Prostate gland (tissue), 2 donors: ENCODE data around the gene ZNF664. TPM values are rescaled to one million over a fixed set of nuclear protein-coding genes. Genes with fewer than 3 reads are reported as not detected.

Source experiments
- DNase-seq: peaks from one replicate; pipeline ENCODE4 v3.0.0-alpha.2; 2019; ENCODE audit warnings: low spot score
- H3K27ac ChIP-seq, 2 donors: fragments of 200-600 bp; sonication (generic); 2 replicates each; pipeline ENCODE4 v1.5.1; 2017 to 2019
- H3K27me3 ChIP-seq: fragments of 200-600 bp; sonication (generic); replicated peaks from 2 replicates; pipeline ENCODE4 v1.5.1; 2019; ENCODE audit not compliant: insufficient read depth
- H3K36me3 ChIP-seq, 2 donors: fragments of 200-600 bp; sonication (generic); 1 replicate in 1 of 2; 2 replicates in 1 of 2; pipeline versions ENCODE4 v1.5.1 to v1.8.1; 2017 to 2019
- H3K4me1 ChIP-seq: fragments of 200-600 bp; sonication (generic); replicated peaks from 2 replicates; pipeline ENCODE4 v1.5.1; 2019
- H3K4me3 ChIP-seq, 2 donors: fragments of 200-600 bp; sonication (generic); 2 replicates each; pipeline ENCODE4 v1.5.1; 2017 to 2019
- H3K9me3 ChIP-seq: fragments of 200-600 bp; sonication (generic); 2 replicates; pipeline ENCODE4 v1.5.1; 2017
- POLR2A ChIP-seq: fragments of 450-650 bp; IDR thresholded peaks from one replicate; pipeline ENCODE4 v1.6.1; 2016; ENCODE audit warnings: antibody characterized with exemption, mild to moderate bottlenecking
- POLR2AphosphoS5 ChIP-seq: sonication (generic); formaldehyde crosslinking; IDR thresholded peaks from one replicate; pipeline ENCODE4 v1.6.1; 2017; ENCODE audit warnings: antibody characterized with exemption
- WGBS: methylation state at CpG from one replicate; pipeline ENCODE4 v1.1.5; 2018; 5-methylcytosine and 5-hydroxymethylcytosine counted together
- intact Hi-C: fragments of 100-400 bp; cut with DNase I; formaldehyde crosslinking; loops from one replicate; pipeline ENCODE4 v1.14.2; 2022
- total RNA-seq, 2 donors: library from RNA; depleted of rRNA; stranded (reverse); fragments of >200 nt; gene quantifications; one replicate each; pipeline ENCODE4 v1.1.0, GENCODE V29; 2016
- TF ChIP-seq, protein P1 (sequence below), 4 experiments: fragments of 200-600 bp in 2 of 4; fragments of 450-650 bp in 2 of 4; sonication (generic) in 2 of 4; IDR thresholded peaks; 1 replicate in 3 of 4; 2 replicates in 1 of 4; pipeline ENCODE4 v1.5.1; 2016 to 2019; ENCODE audit warnings: antibody characterized with exemption in 4 of 4, mild to moderate bottlenecking in 2 of 4, moderate library complexity in 2 of 4

The ZNF664 gene
- total RNA-seq, 2 donors from 2014 or later, result 59.4 to 70.5 TPM

DNA sequence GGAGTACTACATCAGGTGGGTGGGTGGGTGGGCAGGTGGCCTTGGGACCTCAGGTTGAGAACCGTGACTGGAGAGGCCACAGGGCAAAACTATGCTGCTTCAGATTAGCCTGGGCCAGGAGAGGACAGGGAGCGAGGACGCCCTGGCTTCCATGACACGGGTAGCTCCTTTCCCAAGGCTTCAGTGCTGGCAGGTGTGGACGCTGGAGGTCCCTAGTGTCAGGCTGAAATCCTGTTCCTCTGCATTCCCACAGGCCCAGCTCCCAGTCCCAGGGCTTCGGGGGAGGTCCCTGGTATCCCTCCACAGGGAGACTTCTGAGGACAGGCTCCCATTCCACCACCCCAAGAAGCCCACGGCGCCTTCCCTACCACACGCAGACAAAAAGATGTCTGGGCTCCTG lies 32.0 kb upstream of the ZNF664 start:
- no peaks in the 10 kb centered on the region for H3K27me3 ChIP-seq
- no peak overlapping the region for H3K4me3 ChIP-seq
- H3K4me1 ChIP-seq, result no peaks in the 10 kb centered on the region
- TF ChIP-seq, protein P1, sequence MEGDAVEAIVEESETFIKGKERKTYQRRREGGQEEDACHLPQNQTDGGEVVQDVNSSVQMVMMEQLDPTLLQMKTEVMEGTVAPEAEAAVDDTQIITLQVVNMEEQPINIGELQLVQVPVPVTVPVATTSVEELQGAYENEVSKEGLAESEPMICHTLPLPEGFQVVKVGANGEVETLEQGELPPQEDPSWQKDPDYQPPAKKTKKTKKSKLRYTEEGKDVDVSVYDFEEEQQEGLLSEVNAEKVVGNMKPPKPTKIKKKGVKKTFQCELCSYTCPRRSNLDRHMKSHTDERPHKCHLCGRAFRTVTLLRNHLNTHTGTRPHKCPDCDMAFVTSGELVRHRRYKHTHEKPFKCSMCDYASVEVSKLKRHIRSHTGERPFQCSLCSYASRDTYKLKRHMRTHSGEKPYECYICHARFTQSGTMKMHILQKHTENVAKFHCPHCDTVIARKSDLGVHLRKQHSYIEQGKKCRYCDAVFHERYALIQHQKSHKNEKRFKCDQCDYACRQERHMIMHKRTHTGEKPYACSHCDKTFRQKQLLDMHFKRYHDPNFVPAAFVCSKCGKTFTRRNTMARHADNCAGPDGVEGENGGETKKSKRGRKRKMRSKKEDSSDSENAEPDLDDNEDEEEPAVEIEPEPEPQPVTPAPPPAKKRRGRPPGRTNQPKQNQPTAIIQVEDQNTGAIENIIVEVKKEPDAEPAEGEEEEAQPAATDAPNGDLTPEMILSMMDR (IDR thresholded peaks at IDR 0.05), result no peak
- TF ChIP-seq POLR2A (no peak), POLR2AphosphoS5 (no peak)
- WGBS, result 93% methylated on average over 9 of the region's 9 CpGs
- intact Hi-C loops, result no loop called here
- no peak for DNase-seq
- peaks cover 0 to 3% of the 10 kb centered on the region in 2 donors for H3K36me3 ChIP-seq
- H3K9me3 ChIP-seq, result no peaks in the 10 kb centered on the region
- no peak overlapping the region for H3K27ac ChIP-seq

DNA sequence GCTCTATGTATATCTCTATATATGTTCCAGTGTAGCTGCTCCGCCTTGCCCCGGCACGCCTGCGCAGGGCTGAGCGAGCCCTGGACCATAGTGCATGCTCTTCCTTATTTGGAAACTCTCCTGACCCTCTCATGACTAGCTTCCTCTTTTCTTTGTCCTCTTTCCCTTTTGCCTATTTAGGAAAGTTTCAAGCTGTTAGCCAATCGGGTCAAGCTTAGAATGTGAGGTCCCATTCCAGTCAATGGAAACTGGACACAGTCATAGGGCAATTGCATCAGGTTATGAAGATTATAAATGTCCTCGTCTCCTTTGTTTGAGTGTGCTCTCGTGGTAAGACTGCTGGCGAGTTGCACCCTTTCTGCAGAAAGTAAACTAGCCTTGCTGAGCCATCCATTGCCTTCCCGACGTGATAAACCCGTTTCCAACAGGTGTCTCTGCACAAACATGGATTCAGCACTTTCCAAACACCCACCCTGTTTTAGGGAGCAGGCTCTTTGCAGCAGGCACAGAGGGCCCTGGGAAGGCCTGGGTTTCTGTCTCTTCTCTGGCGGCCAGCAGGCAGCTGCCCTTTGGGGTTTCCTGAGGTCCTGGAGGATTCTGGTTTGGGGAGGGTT lies 31.3 kb upstream of the ZNF664 start:
- intact Hi-C loops, result no loop called here
- TF ChIP-seq POLR2A (no peak), POLR2AphosphoS5 (no peak)
- TF ChIP-seq, protein P1 (IDR thresholded peaks at IDR 0.05), result no peak
- H3K27me3 ChIP-seq, result no peaks in the 10 kb centered on the region
- no peaks in the 10 kb centered on the region for H3K9me3 ChIP-seq
- no peak overlapping the region for H3K27ac ChIP-seq
- no peaks in the 10 kb centered on the region for H3K4me1 ChIP-seq
- H3K36me3 ChIP-seq, result peaks cover 0 to 3% of the 10 kb centered on the region in 2 donors
- no peak for DNase-seq
- H3K4me3 ChIP-seq, result no peak overlapping the region
- WGBS, result 93% methylated on average over 13 of the region's 13 CpGs

DNA sequence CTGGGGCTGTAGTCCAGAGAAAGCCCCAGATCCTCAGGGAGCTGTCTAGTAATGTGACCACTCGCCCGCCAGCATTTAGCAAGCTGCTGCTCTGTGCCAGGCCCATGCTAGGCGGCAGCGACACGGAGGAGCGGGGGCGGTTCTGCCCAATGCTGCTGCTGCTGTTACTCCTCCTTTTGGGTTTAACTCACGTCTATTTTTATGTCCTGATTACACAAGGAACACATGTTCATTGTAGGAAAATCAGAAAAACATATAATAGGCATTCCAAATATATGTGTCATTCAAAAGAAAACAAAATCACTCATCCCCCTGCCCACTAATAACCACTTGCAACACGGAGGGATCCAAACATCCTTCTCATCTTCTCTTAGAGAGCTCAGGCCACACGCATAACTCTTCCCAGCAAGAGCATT lies 30.8 kb upstream of the ZNF664 start:
- TF ChIP-seq POLR2A (no peak), POLR2AphosphoS5 (no peak)
- TF ChIP-seq, protein P1 (IDR thresholded peaks at IDR 0.05), result no peak
- peaks cover 0 to 3% of the 10 kb centered on the region in 2 donors for H3K36me3 ChIP-seq
- H3K9me3 ChIP-seq, result no peaks in the 10 kb centered on the region
- no peaks in the 10 kb centered on the region for H3K4me1 ChIP-seq
- no peak overlapping the region for H3K4me3 ChIP-seq
- no peaks in the 10 kb centered on the region for H3K27me3 ChIP-seq
- WGBS, result 93% methylated on average over 10 of the region's 10 CpGs
- no peak overlapping the region for H3K27ac ChIP-seq
- intact Hi-C loops, result no loop called here
- DNase-seq, result no peak

DNA sequence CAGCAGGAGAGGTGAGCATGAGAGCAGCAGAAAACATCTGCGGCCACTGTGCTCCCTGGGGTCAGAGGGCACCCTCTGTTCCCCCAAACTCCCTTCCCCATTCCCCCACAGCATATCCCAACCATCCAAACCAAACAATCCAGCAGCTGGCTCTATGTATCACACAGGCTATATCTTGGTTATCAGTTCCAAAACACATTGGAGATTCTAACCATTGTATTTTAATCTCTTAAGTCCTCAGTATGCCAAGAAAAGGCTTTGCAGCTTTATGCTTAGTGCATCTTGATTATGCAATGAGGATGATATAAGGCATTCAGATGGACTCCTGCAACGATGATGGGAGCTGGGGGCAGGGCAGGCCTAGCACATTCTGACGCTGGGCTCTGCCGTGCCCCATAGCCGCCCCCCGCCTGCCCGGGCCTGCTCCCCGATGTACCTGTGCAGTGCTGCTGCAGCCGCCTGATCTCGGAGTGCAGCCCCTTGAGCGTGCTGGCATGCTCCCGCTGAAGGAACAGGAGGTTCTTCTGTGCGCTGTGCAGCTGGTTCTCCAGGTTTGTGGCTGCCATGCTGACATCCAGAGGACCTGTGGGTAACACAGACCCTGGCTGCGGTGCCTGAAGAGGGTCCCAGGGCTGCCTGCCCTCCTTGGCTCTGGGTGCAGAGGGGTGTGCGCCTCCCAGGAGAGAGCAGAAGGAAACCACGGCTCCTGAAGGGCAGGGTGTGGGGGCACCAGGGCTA lies 29.9 kb upstream of the ZNF664 start:
- 94% methylated on average over 16 of the region's 16 CpGs for WGBS
- intact Hi-C loops, result no loop called here
- Histone ChIP-seq H3K36me3 (peaks cover 0 to 3% of the 10 kb centered on the region in 2 donors), H3K4me3 (no peak overlapping the region), H3K9me3 (no peaks in the 10 kb centered on the region), H3K4me1 (no peaks in the 10 kb centered on the region), H3K27ac (no peak overlapping the region), H3K27me3 (no peaks in the 10 kb centered on the region)
- no peak for DNase-seq
- TF ChIP-seq POLR2A (no peak), POLR2AphosphoS5 (no peak)
- TF ChIP-seq, protein P1 (IDR thresholded peaks at IDR 0.05), result no peak

DNA sequence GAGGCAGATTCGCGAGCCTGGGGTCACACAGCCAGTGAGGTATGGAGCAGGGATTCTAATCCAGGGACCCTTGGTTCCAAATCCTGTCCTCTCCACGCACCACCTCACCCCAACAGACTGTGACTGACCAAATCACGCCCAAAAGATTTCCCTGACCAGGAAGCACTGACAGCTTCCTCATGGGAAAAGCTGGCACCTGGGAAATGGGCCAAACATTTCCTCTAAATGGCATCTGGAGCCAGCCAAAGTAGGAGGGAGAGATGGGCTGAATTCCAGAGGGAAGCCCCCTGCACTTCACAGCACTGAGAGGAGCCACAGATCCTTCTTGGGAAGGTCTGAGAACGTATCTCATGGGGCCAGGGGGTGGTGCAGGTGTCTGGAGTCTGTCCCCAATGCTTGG lies 29.2 kb upstream of the ZNF664 start:
- Histone ChIP-seq H3K4me1 (no peaks in the 10 kb centered on the region), H3K4me3 (no peak overlapping the region), H3K27ac (no peak overlapping the region), H3K9me3 (no peaks in the 10 kb centered on the region), H3K27me3 (no peaks in the 10 kb centered on the region), H3K36me3 (peaks cover 0 to 3% of the 10 kb centered on the region in 2 donors)
- WGBS, result 89% methylated on average over 5 of the region's 5 CpGs
- no peak for TF ChIP-seq POLR2AphosphoS5
- no peak for TF ChIP-seq POLR2A
- DNase-seq, result no peak
- intact Hi-C loops, result no loop called here
